ENCODE data around the gene PDE11A.

PDE11A gene

GRCh38 chr2:177872286-177872685 is 200.3 kb downstream of the PDE11A start:
- no peaks in the 10 kb centered on the region for H4K20me1 ChIP-seq (ENCODE audit: low read depth, low read length)
- H3K9me3 ChIP-seq (ENCODE audit: insufficient read depth, low read length) = no peaks in the 10 kb centered on the region
- H3F3A ChIP-seq (ENCODE audit: insufficient read depth) = no peaks in the 10 kb centered on the region
- H2AFZ ChIP-seq (ENCODE audit: low read depth, low read length, severe bottlenecking) = no peak overlapping the region
- no peak overlapping the region for H3K27ac ChIP-seq (ENCODE audit: low read depth, low read length)
- TF ChIP-seq CTCF (IDR thresholded peaks at IDR 0.05; ENCODE audit: insufficient read depth, low read length, poor library complexity, severe bottlenecking) = no peak
- TF ChIP-seq EZH2phosphoT487 (conservative IDR thresholded peaks at IDR 0.05; ENCODE audit: low read length) = no peak
- no peaks in the 10 kb centered on the region for H3K79me2 ChIP-seq (ENCODE audit: insufficient read depth, low read length)
- no peak overlapping the region for H3K9ac ChIP-seq (ENCODE audit: low read length)
- H3K4me2 ChIP-seq (ENCODE audit: low read depth, low read length, poor library complexity, severe bottlenecking) = no peak overlapping the region
- H3K4me3 ChIP-seq (ENCODE audit: insufficient read depth, low read length, poor library complexity, severe bottlenecking) = no peak overlapping the region
- H3K27me3 ChIP-seq (ENCODE audit: low read length) = 0 out of 2 replicates have a peak, but pooled peaks cover 3% of the 10 kb centered on the region
- H3K36me3 ChIP-seq (ENCODE audit: low read length) = no peaks in the 10 kb centered on the region
- no peaks in the 10 kb centered on the region for H3K9me2 ChIP-seq (replicated peaks; ENCODE audit: insufficient read depth, low read length)

- no peak overlapping the region for H2AFZ ChIP-seq (ENCODE audit: low read depth, low read length, severe bottlenecking)
- no peaks in the 10 kb centered on the region for H3K9me2 ChIP-seq (replicated peaks; ENCODE audit: insufficient read depth, low read length)
- H3K9me3 ChIP-seq (ENCODE audit: insufficient read depth, low read length) = no peaks in the 10 kb centered on the region
- no peak overlapping the region for H3K4me3 ChIP-seq (ENCODE audit: insufficient read depth, low read length, poor library complexity, severe bottlenecking)
- no peaks in the 10 kb centered on the region for H4K20me1 ChIP-seq (ENCODE audit: low read depth, low read length)
- H3K27me3 ChIP-seq (ENCODE audit: low read length) = 0 out of 2 replicates have a peak, but pooled peaks cover 3% of the 10 kb centered on the region
- TF ChIP-seq CTCF (IDR thresholded peaks at IDR 0.05; ENCODE audit: insufficient read depth, low read length, poor library complexity, severe bottlenecking) (no peak), EZH2phosphoT487 (conservative IDR thresholded peaks at IDR 0.05; ENCODE audit: low read length) (no peak)
- no peaks in the 10 kb centered on the region for H3F3A ChIP-seq (ENCODE audit: insufficient read depth)
- H3K79me2 ChIP-seq (ENCODE audit: insufficient read depth, low read length) = no peaks in the 10 kb centered on the region
- no peak overlapping the region for H3K9ac ChIP-seq (ENCODE audit: low read length)
- H3K4me2 ChIP-seq (ENCODE audit: low read depth, low read length, poor library complexity, severe bottlenecking) = no peak overlapping the region
- H3K27ac ChIP-seq (ENCODE audit: low read depth, low read length) = no peak overlapping the region
- no peaks in the 10 kb centered on the region for H3K36me3 ChIP-seq (ENCODE audit: low read length)
These were observed 202.7 kb downstream of the PDE11A start for GRCh38 chr2:177869912-177870311.

GRCh38 chr2:177869209-177869608 is 203.4 kb downstream of the PDE11A start:
- TF ChIP-seq EZH2phosphoT487 (conservative IDR thresholded peaks at IDR 0.05; ENCODE audit: low read length) (no peak), CTCF (IDR thresholded peaks at IDR 0.05; ENCODE audit: insufficient read depth, low read length, poor library complexity, severe bottlenecking) (no peak)
- no peak overlapping the region for H2AFZ ChIP-seq (ENCODE audit: low read depth, low read length, severe bottlenecking)

More at GRCh38 chr2:177869209-177869608, 203.4 kb downstream of the PDE11A start:
- H3K4me2 ChIP-seq (ENCODE audit: low read depth, low read length, poor library complexity, severe bottlenecking) = no peak overlapping the region
- H3K27me3 ChIP-seq (ENCODE audit: low read length) = 0 out of 2 replicates have a peak, but pooled peaks cover 3% of the 10 kb centered on the region
- H4K20me1 ChIP-seq (ENCODE audit: low read depth, low read length) = no peaks in the 10 kb centered on the region
- no peaks in the 10 kb centered on the region for H3K79me2 ChIP-seq (ENCODE audit: insufficient read depth, low read length)
- no peak overlapping the region for H3K9ac ChIP-seq (ENCODE audit: low read length)
- no peaks in the 10 kb centered on the region for H3K9me3 ChIP-seq (ENCODE audit: insufficient read depth, low read length)
- H3F3A ChIP-seq (ENCODE audit: insufficient read depth) = no peaks in the 10 kb centered on the region
- no peak overlapping the region for H3K4me3 ChIP-seq (ENCODE audit: insufficient read depth, low read length, poor library complexity, severe bottlenecking)
- no peak overlapping the region for H3K27ac ChIP-seq (ENCODE audit: low read depth, low read length)
- no peaks in the 10 kb centered on the region for H3K9me2 ChIP-seq (replicated peaks; ENCODE audit: insufficient read depth, low read length)
- H3K36me3 ChIP-seq (ENCODE audit: low read length) = no peaks in the 10 kb centered on the region

Data from SU-DHL-6 (cell line).